Caco-2 (cell line): Measurements from ENCODE around the gene HLCS. TPM values are rescaled to one million over a fixed set of nuclear protein-coding genes. Genes with fewer than 3 reads are reported as not detected.

Experiments
- BruUV-seq: library from RNA; stranded (reverse); fragments of 400-500 nt; replicated peaks from 2 replicates; lab custom pipeline; 2021; lab: Mats Ljungman, UMichigan
- CTCF ChIA-PET: fragments of 300-600 bp; sonication (Branson Sonifier 250); formaldehyde crosslinking; loops from one replicate; lab custom pipeline; 2022; ENCODE audit warnings: antibody characterized with exemption; lab: Charles Lee
- POLR2A ChIA-PET: fragments of 300-600 bp; sonication (Branson Sonifier 250); formaldehyde crosslinking; loops from one replicate; lab custom pipeline; 2022; ENCODE audit warnings: antibody characterized with exemption; lab: Charles Lee
- DNase-seq, 2 experiments: peaks; one replicate each; pipeline versions ENCODE4 v3.0.0 to v3.0.0-alpha.2; 2020 to 2022
- H3K27me3 ChIP-seq: replicated peaks from 2 replicates; pipeline ENCODE4 v1.6.0; 2011; ENCODE audit warnings: low read length; ENCODE audit not compliant: control insufficient read depth, insufficient read depth
- H3K36me3 ChIP-seq: 2 replicates; pipeline ENCODE4 v1.5.1; 2011; ENCODE audit warnings: low read length; ENCODE audit not compliant: control insufficient read depth, insufficient read depth
- H3K4me1 ChIP-seq: fragments of 250-450 bp; sonication (Bioruptor Pico); 2 replicates; pipeline ENCODE4 v1.5.1; 2020; ENCODE audit warnings: mild to moderate bottlenecking
- H3K4me3 ChIP-seq: 2 replicates; pipeline ENCODE4 v1.5.1; 2011; ENCODE audit warnings: low read depth, mild to moderate bottlenecking, control low read depth, low read length
- H3K9me3 ChIP-seq: fragments of 250-450 bp; sonication (Bioruptor Pico); 2 replicates; pipeline ENCODE4 v1.5.1; 2020; ENCODE audit warnings: mild to moderate bottlenecking, moderate library complexity
- H3K27ac Mint-ChIP-seq: one replicate; pipeline ENCODE4 v1.8.0; 2022; ENCODE audit warnings: mixed read lengths; ENCODE audit not compliant: unreplicated experiment
- H3K27me3 Mint-ChIP-seq: one replicate; pipeline ENCODE4 v1.8.0; 2022; ENCODE audit warnings: mixed read lengths; ENCODE audit not compliant: insufficient read depth, unreplicated experiment
- H3K36me3 Mint-ChIP-seq: one replicate; pipeline ENCODE4 v1.8.0; 2022; ENCODE audit warnings: mild to moderate bottlenecking, mixed read lengths; ENCODE audit not compliant: insufficient read depth, unreplicated experiment
- H3K4me1 Mint-ChIP-seq: one replicate; pipeline ENCODE4 v1.8.0; 2022; ENCODE audit warnings: low read depth, mixed read lengths; ENCODE audit not compliant: unreplicated experiment
- H3K4me3 Mint-ChIP-seq: one replicate; pipeline ENCODE4 v1.8.0; 2022; ENCODE audit warnings: mild to moderate bottlenecking, moderate library complexity, mixed read lengths; ENCODE audit not compliant: unreplicated experiment
- H3K9me3 Mint-ChIP-seq: one replicate; pipeline ENCODE4 v1.8.0; 2022; ENCODE audit warnings: mixed read lengths; ENCODE audit not compliant: unreplicated experiment
- intact Hi-C: fragments of 100-400 bp; cut with micrococcal nuclease; formaldehyde crosslinking; loops from one replicate; pipeline ENCODE4 v1.10.0; 2022; ENCODE audit not compliant: unreplicated experiment
- total RNA-seq: library from RNA; stranded (reverse); gene quantifications from 2 replicates; pipeline ENCODE4 v1.2.3, GENCODE V29; 2022
- TF ChIP-seq, protein P1 (sequence below), 2 experiments: fragments of 200-600 bp in 1 of 2; IDR thresholded peaks; 1 replicate in 1 of 2; 2 replicates in 1 of 2; pipeline versions ENCODE4 v1.5.1 to v1.8.0; 2011 to 2022; ENCODE audit warnings: antibody characterized with exemption in 1 of 2, control low read depth in 1 of 2, inconsistent platforms in 1 of 2, low read depth in 1 of 2, low read length in 1 of 2, mild to moderate bottlenecking in 1 of 2, moderate library complexity in 1 of 2; ENCODE audit not compliant: insufficient read depth in 1 of 2, severe bottlenecking in 1 of 2, unreplicated experiment in 1 of 2

The HLCS gene
- total RNA-seq, 1 experiment from 2014 or later: 26.2 TPM

DNA sequence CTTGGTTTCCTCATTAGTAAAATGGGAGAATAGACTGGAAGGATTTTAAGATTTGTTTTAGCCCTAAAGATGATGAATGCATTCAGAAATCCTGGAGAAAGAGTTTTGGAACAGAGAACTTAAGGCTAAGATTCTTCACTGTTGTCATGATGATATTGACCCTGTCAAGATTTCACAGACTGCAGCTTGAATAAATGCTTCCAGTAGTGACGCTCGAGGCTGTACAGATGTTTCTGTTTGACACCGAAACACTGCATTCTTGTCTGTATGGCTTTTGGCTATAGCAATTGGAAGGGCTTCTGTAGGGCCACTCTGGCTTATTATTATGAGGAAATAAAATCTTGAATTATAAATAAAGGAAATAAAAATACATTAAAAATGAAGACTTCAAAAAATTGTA is 241.8 kb downstream of the HLCS start:
- Histone ChIP-seq H3K36me3 (no peaks in the 10 kb centered on the region; the same call in 1 of the 2 replicates), H3K4me1 (no peaks in the 10 kb centered on the region), H3K9me3 (no peaks in the 10 kb centered on the region), H3K4me3 (no peak overlapping the region), H3K27me3 (no peaks in the 10 kb centered on the region)
- no peaks in the 10 kb centered on the region for H3K9me3 Mint-ChIP-seq
- H3K36me3 Mint-ChIP-seq: peaks cover 9% of the 10 kb centered on the region
- H3K27ac Mint-ChIP-seq: no peak overlapping the region
- TF ChIP-seq, protein P1, sequence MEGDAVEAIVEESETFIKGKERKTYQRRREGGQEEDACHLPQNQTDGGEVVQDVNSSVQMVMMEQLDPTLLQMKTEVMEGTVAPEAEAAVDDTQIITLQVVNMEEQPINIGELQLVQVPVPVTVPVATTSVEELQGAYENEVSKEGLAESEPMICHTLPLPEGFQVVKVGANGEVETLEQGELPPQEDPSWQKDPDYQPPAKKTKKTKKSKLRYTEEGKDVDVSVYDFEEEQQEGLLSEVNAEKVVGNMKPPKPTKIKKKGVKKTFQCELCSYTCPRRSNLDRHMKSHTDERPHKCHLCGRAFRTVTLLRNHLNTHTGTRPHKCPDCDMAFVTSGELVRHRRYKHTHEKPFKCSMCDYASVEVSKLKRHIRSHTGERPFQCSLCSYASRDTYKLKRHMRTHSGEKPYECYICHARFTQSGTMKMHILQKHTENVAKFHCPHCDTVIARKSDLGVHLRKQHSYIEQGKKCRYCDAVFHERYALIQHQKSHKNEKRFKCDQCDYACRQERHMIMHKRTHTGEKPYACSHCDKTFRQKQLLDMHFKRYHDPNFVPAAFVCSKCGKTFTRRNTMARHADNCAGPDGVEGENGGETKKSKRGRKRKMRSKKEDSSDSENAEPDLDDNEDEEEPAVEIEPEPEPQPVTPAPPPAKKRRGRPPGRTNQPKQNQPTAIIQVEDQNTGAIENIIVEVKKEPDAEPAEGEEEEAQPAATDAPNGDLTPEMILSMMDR (IDR thresholded peaks at IDR 0.05; ENCODE audit: insufficient read depth in 1 of 2, low read depth in 1 of 2, low read length in 1 of 2, severe bottlenecking in 1 of 2, unreplicated experiment in 1 of 2): no peak
- H3K27me3 Mint-ChIP-seq: no peaks in the 10 kb centered on the region
- H3K4me1 Mint-ChIP-seq: no peaks in the 10 kb centered on the region
- no TSS peak for BruUV-seq
- POLR2A ChIA-PET: no interaction called here
- no peak for DNase-seq
- no peak overlapping the region for H3K4me3 Mint-ChIP-seq
- intact Hi-C loops: no loop called here
- CTCF ChIA-PET: no interaction called here

DNA sequence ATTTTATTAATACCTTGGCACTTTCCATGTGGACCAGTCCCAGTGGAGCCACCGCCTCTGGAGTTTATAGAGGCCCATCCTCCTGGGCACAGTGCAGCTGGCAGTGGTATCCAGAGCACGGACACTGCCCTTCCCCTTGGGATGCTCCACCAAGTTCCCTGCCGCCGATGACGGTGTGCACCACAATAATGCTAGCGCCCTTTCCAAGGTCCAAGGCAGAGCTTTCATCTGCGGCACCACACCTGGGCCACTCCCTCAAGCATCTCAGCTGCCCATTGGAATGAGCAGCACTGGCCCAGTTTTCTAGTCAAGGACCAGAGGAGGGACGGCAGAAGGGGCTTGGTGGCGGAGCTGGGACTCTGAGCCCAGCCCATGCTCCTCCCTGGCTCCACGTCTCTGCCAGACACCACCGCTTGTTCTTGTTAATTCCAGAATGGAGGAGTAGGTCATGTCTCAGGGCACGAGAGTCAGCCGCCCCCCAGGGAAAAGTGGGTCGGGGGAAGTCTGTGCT is 243.0 kb downstream of the HLCS start:
- Mint-ChIP-seq H3K27me3 (no peaks in the 10 kb centered on the region), H3K27ac (no peak overlapping the region), H3K9me3 (no peaks in the 10 kb centered on the region), H3K4me3 (no peak overlapping the region), H3K4me1 (no peaks in the 10 kb centered on the region), H3K36me3 (peaks cover 9% of the 10 kb centered on the region)
- intact Hi-C loops: no loop called here
- Histone ChIP-seq H3K27me3 (no peaks in the 10 kb centered on the region), H3K4me1 (no peaks in the 10 kb centered on the region), H3K9me3 (no peaks in the 10 kb centered on the region), H3K36me3 (no peaks in the 10 kb centered on the region; the same call in 1 of the 2 replicates), H3K4me3 (no peak overlapping the region)
- CTCF ChIA-PET: no interaction called here
- no TSS peak for BruUV-seq
- POLR2A ChIA-PET: no interaction called here
- peak in 1 of 2 experiments; percentile 15 for DNase-seq
- TF ChIP-seq, protein P1 (IDR thresholded peaks at IDR 0.05; ENCODE audit: insufficient read depth in 1 of 2, low read depth in 1 of 2, low read length in 1 of 2, severe bottlenecking in 1 of 2, unreplicated experiment in 1 of 2): no peak

DNA sequence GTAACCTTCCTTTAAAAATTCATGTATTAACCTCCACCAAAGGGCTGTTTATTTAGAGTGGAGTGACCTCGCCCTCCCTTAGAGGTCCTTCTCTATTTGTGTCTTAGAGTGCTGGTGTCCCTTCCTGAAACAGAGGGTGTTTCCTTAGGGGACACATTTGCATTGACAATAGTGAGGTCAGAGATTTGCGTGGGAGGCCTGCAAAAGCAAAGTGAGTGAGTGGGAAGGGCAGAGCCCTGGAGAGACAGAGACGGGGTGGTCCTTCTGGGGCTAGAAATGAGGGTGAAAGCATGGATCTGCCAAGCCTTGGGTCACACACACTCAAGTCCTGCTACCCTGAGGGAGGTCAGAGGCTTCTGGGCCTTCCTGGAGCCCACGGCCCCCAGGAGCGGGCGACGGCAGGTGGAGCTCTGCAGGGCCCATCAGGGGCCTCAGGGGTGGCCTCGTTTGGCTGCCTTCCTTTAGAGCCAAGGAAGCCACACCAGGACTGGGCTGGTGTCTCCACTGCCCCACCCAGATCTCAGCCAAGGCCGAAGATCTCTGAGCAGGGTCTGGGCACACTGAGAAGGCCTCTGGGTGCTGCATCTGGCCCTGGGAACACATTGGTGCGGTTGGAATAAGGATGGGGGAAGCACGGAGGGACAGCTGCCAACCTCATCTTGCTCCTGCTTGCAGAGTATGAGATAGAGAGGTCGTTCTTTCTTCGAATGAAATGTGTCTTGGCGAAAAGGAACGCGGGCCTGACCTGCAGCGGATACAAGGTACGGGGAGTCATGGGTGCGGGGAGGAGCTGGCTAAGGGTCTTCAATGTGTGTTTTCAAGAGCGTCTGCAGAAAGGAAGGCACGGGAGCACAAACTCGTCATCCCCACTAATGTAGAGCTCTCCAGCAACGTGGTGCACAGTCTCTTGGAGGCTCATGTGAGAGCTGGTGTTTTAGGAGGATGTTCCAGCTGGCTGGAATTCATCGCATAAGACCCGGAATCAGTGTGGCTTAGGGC is 243.8 kb downstream of the HLCS start:
- no TSS peak for BruUV-seq
- peak in 1 of 2 experiments; percentile 18 for DNase-seq
- Histone ChIP-seq H3K4me1 (no peaks in the 10 kb centered on the region), H3K27me3 (no peaks in the 10 kb centered on the region), H3K4me3 (no peak overlapping the region), H3K9me3 (no peaks in the 10 kb centered on the region), H3K36me3 (peaks cover 2% of the 10 kb centered on the region; the same call in 1 of the 2 replicates)
- TF ChIP-seq, protein P1 (IDR thresholded peaks at IDR 0.05; ENCODE audit: insufficient read depth in 1 of 2, low read depth in 1 of 2, low read length in 1 of 2, severe bottlenecking in 1 of 2, unreplicated experiment in 1 of 2): no peak
- intact Hi-C loops: no loop called here
- CTCF ChIA-PET: no interaction called here
- H3K27ac Mint-ChIP-seq: peak overlapping the region; percentile 30
- H3K36me3 Mint-ChIP-seq: peaks cover 9% of the 10 kb centered on the region
- H3K4me1 Mint-ChIP-seq: no peaks in the 10 kb centered on the region
- POLR2A ChIA-PET: no interaction called here
- no peaks in the 10 kb centered on the region for H3K27me3 Mint-ChIP-seq
- H3K9me3 Mint-ChIP-seq: no peaks in the 10 kb centered on the region
- H3K4me3 Mint-ChIP-seq: no peak overlapping the region
